ENCODE data around the gene FAM120B. TPM values are rescaled to one million over a fixed set of nuclear protein-coding genes. Genes with fewer than 3 reads are reported as not detected.
A peak's percentile ranks its signal among the peaks of the same experiment; 100 is the strongest.

Gene FAM120B
- polyA plus RNA-seq, 1 donor: 27.7 TPM

DNA sequence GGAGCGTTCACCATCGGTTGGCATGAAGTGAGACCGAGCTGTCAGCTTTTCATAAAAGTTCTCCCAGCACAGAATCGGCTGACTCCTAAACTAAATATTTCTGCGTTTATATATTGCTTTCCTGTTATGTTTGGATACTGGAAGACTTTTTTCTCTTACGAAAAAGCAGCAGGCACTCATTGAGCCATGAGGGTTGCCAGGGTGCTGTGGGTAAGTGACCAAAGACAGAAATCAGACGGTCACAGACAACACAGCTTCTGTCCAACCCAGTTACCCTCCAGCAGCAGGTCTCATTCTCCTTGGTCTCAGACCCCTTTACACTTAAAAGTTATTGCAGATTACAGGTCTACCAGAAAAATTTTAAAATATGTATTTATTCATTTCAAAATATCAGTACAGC is 113.7 kb downstream of the FAM120B start:
- Histone ChIP-seq H3K27ac (ENCODE audit: low read length) (no peak overlapping the region), H3K4me1 (ENCODE audit: control insufficient read depth, insufficient read depth, low read length) (no peaks in the 10 kb centered on the region), H3K36me3 (ENCODE audit: control insufficient read depth, insufficient read depth, low read length) (no peaks in the 10 kb centered on the region), H3K4me3 (ENCODE audit: low read length) (no peak overlapping the region), H3K27me3 (ENCODE audit: control insufficient read depth, insufficient read depth, low read length) (peaks cover 31% of the 10 kb centered on the region), H3K9me3 (ENCODE audit: control insufficient read depth, low read depth, low read length) (peaks cover 2% of the 10 kb centered on the region)
- WGBS (ENCODE audit: insufficient coverage, low lambda C conversion rate): no CpG with 5 or more reads among the region's 7 CpGs
- no peak for DNase-seq

DNA sequence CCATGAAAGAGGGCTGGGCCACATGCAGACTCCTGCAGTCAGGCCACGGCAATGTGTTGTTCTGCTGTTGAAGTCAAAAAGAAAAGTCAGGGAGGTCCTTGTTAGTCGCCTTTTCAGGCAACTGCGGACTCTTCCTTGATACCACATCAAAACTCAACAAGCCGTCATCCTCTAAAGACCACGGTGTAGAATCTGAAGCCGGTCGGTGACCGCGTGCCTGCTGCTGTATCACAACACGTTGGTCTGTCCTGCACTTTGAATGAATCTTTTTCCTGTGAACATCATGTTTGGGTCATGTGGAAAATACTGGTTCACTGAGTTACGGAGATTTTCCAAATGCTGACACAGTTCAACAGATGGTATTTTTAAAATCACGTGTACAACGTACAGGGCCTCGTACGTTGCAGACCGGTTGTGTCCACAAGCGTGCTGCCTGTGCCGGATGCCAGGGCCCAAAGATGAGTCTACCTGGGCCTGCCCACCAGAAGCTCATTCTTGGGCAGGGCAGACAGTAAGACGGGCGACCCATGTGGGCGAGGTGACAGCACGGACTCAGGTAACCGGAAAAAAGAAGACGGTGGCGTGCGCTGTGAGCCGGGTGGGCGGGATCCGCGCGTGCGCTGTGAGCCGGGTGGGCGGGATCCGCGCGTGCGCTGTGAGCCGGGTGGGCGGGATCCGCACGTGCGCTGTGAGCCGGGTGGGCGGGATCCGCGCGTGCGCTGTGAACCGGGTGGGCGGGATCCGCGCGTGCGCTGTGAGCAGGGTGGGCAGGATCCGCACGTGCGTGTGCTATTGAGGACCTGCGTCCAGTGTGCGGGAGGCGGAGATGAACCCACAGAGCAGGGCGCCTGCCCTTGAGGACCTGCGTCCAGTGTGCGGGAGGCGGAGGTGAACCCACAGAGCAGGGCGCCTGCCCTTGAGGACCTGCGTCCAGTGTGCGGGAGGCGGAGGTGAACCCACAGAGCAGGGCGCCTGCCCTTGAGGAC is 114.5 kb downstream of the FAM120B start:
- DNase-seq: no peak
- WGBS (ENCODE audit: insufficient coverage, low lambda C conversion rate): 96% methylated on average over 8 of the region's 70 CpGs
- Histone ChIP-seq H3K27ac (ENCODE audit: low read length) (no peak overlapping the region), H3K4me3 (ENCODE audit: low read length) (no peak overlapping the region), H3K4me1 (ENCODE audit: control insufficient read depth, insufficient read depth, low read length) (no peaks in the 10 kb centered on the region), H3K9me3 (ENCODE audit: control insufficient read depth, low read depth, low read length) (peaks cover 2% of the 10 kb centered on the region), H3K27me3 (ENCODE audit: control insufficient read depth, insufficient read depth, low read length) (peaks cover 36% of the 10 kb centered on the region), H3K36me3 (ENCODE audit: control insufficient read depth, insufficient read depth, low read length) (no peaks in the 10 kb centered on the region)

DNA sequence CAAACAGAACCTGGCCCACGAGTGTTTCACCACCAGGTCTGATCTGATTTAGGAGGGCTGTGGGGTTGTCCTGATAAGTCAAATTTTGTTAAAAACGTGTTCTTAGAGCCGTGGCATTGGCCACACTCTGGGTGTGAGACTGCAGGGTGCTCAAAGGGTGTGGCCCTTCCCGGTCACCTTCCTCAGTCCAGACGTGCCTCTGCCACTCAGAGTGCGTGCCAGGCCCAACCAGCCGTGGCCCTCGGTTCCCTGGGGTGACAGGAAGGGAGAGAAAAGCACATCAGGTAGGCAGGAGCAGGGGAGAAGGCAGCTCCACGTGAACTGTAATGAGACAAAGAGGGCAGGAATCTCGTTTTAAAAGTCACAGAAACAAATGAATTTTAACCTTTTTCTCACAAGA is 115.4 kb downstream of the FAM120B start:
- Histone ChIP-seq H3K4me3 (ENCODE audit: low read length) (no peak overlapping the region), H3K27ac (ENCODE audit: low read length) (no peak overlapping the region), H3K4me1 (ENCODE audit: control insufficient read depth, insufficient read depth, low read length) (no peaks in the 10 kb centered on the region), H3K27me3 (ENCODE audit: control insufficient read depth, insufficient read depth, low read length) (peaks cover 38% of the 10 kb centered on the region), H3K36me3 (ENCODE audit: control insufficient read depth, insufficient read depth, low read length) (no peaks in the 10 kb centered on the region), H3K9me3 (ENCODE audit: control insufficient read depth, low read depth, low read length) (peaks cover 2% of the 10 kb centered on the region)
- DNase-seq: no peak
- WGBS (ENCODE audit: insufficient coverage, low lambda C conversion rate): 93% methylated on average over 2 of the region's 10 CpGs

DNA sequence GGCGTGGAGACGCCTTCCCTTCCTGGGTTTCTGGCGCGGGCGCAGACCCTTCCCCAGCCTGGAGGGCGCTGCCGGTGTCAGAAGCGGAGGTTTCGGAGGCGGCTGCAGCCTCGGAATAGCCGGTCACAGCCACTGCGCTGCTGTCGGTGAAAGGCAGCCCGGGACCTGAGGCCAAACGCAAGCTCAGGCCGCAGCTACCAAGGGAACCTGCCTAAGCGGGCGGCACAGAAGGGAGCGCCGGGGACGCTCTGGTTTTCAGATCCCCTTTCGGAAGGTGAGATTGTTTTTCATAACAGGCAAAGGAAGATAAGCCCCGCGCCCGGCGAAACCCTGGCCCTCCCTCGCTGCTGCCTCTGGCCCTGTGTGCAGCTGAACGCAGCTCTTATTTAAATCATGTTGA is 116.5 kb downstream of the FAM120B start:
- H3K4me3 ChIP-seq (ENCODE audit: low read length): no peak overlapping the region
- peaks cover 39% of the 10 kb centered on the region for H3K27me3 ChIP-seq (ENCODE audit: control insufficient read depth, insufficient read depth, low read length)
- DNase-seq: no peak
- H3K27ac ChIP-seq (ENCODE audit: low read length): no peak overlapping the region
- H3K9me3 ChIP-seq (ENCODE audit: control insufficient read depth, low read depth, low read length): peaks cover 2% of the 10 kb centered on the region
- no peaks in the 10 kb centered on the region for H3K4me1 ChIP-seq (ENCODE audit: control insufficient read depth, insufficient read depth, low read length)
- no peaks in the 10 kb centered on the region for H3K36me3 ChIP-seq (ENCODE audit: control insufficient read depth, insufficient read depth, low read length)
- WGBS (ENCODE audit: insufficient coverage, low lambda C conversion rate): no CpG with 5 or more reads among the region's 29 CpGs

DNA sequence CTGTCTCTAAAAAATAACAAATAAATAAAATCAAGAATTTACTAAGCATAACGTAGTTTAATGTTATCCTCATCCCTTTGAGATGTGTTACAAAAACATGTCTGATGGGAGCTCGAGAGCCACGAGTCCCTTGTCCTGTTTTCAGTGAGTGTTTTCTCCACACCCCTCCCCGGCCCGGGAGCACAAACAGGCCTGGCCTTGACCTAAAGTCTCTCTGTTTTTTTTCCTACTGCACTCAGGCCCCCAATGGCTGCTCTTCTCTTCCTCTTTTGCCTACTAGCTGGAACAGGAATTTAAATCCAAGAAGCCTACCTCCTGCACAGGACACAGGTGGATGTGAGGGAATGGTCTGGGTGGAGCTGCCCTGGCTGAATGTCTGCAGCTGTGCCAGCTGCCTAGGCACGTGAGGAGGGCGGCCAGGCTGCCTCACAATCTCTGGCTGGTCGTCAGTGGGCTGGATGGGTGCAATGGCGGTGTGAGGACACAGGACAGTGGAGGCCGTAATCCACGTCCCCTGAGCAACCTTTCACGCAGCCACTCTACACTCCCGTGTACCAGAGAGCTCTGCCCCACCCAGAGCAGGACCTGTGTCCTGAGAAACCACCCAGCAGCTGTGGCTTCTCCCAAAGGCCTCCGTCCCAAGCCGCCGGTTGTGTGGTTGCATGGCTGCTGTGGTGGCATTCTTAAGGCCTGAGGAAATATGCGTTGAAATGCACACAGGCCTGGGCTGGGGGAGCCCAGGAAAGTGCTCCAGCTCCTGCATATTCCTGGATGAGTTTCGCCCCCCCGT is 117.5 kb downstream of the FAM120B start:
- Histone ChIP-seq H3K9me3 (ENCODE audit: control insufficient read depth, low read depth, low read length) (no peaks in the 10 kb centered on the region), H3K36me3 (ENCODE audit: control insufficient read depth, insufficient read depth, low read length) (no peaks in the 10 kb centered on the region), H3K27me3 (ENCODE audit: control insufficient read depth, insufficient read depth, low read length) (peaks cover 39% of the 10 kb centered on the region), H3K27ac (ENCODE audit: low read length) (no peak overlapping the region), H3K4me3 (ENCODE audit: low read length) (no peak overlapping the region), H3K4me1 (ENCODE audit: control insufficient read depth, insufficient read depth, low read length) (no peaks in the 10 kb centered on the region)
- DNase-seq: no peak
- 100% methylated on average over 1 of the region's 19 CpGs for WGBS (ENCODE audit: insufficient coverage, low lambda C conversion rate)

DNA sequence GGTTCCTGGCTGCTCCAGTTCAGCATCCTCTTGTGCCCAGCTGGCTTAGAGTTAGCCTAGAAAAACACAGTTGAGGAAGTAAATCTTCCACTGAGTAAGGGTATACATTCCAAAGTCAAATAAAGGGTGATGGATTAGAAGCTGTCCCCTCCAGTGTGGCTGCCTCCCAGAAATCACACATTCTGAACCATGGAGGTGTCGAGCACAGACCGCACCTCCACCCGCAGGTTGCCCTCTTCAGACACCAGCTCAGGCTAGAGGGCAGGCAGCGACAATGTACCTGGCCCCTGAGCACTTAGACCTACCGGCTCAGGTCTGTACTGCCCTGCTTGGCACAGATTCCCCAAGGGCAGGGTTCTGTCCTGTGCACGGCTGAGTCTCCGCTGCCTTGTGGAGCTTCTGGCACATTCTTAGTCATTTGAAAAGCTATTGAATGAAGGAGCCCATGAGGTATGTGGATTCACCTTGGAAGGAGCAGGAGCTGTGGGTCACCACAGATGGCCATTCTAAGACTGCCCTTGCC is 118.1 kb downstream of the FAM120B start:
- WGBS (ENCODE audit: insufficient coverage, low lambda C conversion rate): no CpG with 5 or more reads among the region's 7 CpGs
- no peak for DNase-seq
- Histone ChIP-seq H3K27me3 (ENCODE audit: control insufficient read depth, insufficient read depth, low read length) (peaks cover 38% of the 10 kb centered on the region), H3K4me3 (ENCODE audit: low read length) (no peak overlapping the region), H3K36me3 (ENCODE audit: control insufficient read depth, insufficient read depth, low read length) (no peaks in the 10 kb centered on the region), H3K9me3 (ENCODE audit: control insufficient read depth, low read depth, low read length) (no peaks in the 10 kb centered on the region), H3K4me1 (ENCODE audit: control insufficient read depth, insufficient read depth, low read length) (no peaks in the 10 kb centered on the region), H3K27ac (ENCODE audit: low read length) (no peak overlapping the region)

DNA sequence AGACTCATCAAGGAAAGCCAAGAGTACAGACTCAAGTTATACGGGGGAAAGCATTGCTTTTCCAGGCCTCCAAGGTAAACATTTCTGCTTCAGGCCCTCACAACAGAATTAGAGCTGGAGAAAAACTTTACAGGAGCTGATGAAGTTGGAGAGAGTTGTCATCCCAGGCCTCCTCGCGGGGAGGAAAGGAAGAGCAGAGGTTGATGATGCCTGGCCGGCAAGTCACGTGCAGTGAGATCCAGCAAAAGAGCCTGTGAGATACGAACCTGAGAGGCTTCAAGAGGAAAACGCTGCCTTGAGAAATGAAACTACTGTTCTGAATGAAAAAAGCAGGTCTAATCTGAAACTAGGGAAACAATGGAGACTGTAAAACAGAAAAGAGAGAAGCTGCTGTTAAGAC is 122.9 kb downstream of the FAM120B start:
- WGBS (ENCODE audit: insufficient coverage, low lambda C conversion rate): 80% methylated on average over 1 of the region's 7 CpGs
- Histone ChIP-seq H3K9me3 (ENCODE audit: control insufficient read depth, low read depth, low read length) (no peaks in the 10 kb centered on the region), H3K27ac (ENCODE audit: low read length) (no peak overlapping the region), H3K36me3 (ENCODE audit: control insufficient read depth, insufficient read depth, low read length) (no peaks in the 10 kb centered on the region), H3K27me3 (ENCODE audit: control insufficient read depth, insufficient read depth, low read length) (peaks cover 17% of the 10 kb centered on the region), H3K4me3 (ENCODE audit: low read length) (no peak overlapping the region), H3K4me1 (ENCODE audit: control insufficient read depth, insufficient read depth, low read length) (peaks cover 4% of the 10 kb centered on the region)
- peak; percentile 18 to 31 for DNase-seq

DNA sequence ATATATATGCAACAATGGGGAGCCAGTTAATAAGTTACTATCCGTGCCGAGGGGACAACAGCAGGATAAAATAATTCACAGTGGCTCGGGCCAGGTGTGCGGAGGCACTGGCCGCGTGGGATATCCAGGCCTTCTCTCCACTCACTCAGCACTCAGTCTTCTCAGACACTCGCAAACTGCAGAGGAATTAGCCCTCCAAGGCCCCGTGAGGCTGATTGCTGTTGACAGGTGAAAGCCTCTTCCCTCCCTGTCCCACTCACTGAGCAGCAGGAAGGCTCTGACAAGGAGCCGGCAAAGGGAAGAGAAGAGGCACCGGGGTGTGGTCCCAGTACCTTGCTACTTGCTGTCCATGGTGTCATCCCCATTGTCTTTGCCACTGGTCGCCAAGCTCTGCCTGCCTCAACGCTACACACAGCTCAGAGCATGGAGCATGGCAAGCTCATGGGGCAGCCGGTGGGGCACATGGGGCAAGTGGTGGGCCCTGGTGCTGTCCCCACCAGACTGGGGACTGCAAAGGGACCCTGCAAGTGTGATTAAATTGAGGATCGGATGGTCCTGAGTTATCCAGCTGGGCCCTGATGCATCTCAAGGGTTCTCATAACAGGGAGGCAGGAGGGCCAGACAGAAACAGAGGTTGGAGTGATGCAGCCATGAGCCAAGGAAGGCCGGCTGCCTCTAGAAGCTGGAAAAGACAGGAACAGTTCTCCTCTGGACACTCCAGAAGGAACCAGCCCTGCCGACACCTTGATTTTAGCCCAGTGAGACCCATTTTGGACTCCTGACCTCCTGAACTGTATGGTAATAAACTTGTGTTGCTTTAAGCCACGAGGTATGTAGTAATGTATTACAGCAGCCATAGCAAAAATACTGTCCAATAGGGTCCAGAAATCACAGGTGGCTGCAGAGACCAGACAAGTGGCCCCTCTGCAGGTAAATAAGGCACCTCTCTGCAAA is 126.9 kb downstream of the FAM120B start:
- Histone ChIP-seq H3K27ac (ENCODE audit: low read length) (no peak overlapping the region), H3K4me1 (ENCODE audit: control insufficient read depth, insufficient read depth, low read length) (peaks cover 10% of the 10 kb centered on the region), H3K9me3 (ENCODE audit: control insufficient read depth, low read depth, low read length) (peaks cover 3% of the 10 kb centered on the region), H3K36me3 (ENCODE audit: control insufficient read depth, insufficient read depth, low read length) (no peaks in the 10 kb centered on the region), H3K4me3 (ENCODE audit: low read length) (no peak overlapping the region), H3K27me3 (ENCODE audit: control insufficient read depth, insufficient read depth, low read length) (peaks cover 9% of the 10 kb centered on the region)
- peak; percentile 35 to 70 for DNase-seq
- WGBS (ENCODE audit: insufficient coverage, low lambda C conversion rate): no CpG with 5 or more reads among the region's 17 CpGs

DNA sequence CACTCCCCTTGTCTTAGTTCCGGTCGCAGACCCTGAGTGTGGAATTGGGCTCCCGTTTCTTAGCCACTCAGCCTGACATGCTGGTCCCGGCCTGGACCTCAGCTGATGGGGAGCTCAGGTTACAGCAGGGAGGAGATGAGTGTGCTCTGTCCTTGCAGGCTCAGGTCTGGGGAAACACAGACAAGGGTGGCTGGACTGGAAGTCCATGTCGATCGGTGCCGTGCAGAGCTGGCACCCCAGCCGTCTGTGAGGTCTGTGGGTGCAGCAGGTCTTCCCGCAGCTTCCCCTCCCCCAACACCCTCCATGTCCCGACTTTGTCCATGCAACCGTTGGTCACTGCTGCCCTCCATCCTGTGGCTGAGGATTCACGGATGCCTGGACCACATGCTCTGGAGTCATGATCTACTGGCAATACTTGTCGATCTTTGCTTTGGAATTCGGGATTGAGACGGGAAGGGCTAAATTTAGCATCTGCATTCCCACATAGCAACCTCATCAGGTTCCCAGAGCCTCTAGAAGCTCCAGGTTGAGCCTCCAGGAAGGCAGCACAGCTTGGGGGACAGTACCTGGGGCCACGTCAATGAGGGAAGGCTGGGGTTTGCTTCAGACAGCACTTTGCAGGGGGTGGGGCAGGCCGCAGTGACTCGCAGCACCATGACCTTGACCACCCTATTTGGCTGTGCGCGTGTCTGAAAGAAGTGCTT is 127.7 kb downstream of the FAM120B start:
- Histone ChIP-seq H3K9me3 (ENCODE audit: control insufficient read depth, low read depth, low read length) (peaks cover 3% of the 10 kb centered on the region), H3K27me3 (ENCODE audit: control insufficient read depth, insufficient read depth, low read length) (peaks cover 9% of the 10 kb centered on the region), H3K4me1 (ENCODE audit: control insufficient read depth, insufficient read depth, low read length) (peaks cover 10% of the 10 kb centered on the region), H3K4me3 (ENCODE audit: low read length) (no peak overlapping the region), H3K36me3 (ENCODE audit: control insufficient read depth, insufficient read depth, low read length) (no peaks in the 10 kb centered on the region), H3K27ac (ENCODE audit: low read length) (no peak overlapping the region)
- no CpG with 5 or more reads among the region's 20 CpGs for WGBS (ENCODE audit: insufficient coverage, low lambda C conversion rate)
- DNase-seq: no peak

Measured in large intestine (tissue), 3 donors.